Neural cell (in vitro differentiated cells): Measurements from ENCODE around the gene SLC4A8. TPM values are rescaled to one million over a fixed set of nuclear protein-coding genes. Genes with fewer than 3 reads are reported as not detected.

Source experiments
- H2AFZ ChIP-seq: fragments of 200-600, 300-800 bp; sonication (generic), shearing (Covaris generic); 2 replicates; pipeline ENCODE4 v1.6.0; 2014; ENCODE audit warnings: low read depth, mild to moderate bottlenecking, antibody characterized with exemption, low read length, moderate library complexity
- H3F3A ChIP-seq: fragments of 200-600 bp; shearing (Covaris generic); 2 replicates; pipeline ENCODE4 v1.6.1; 2016; ENCODE audit warnings: mild to moderate bottlenecking, moderate library complexity, mixed read lengths, antibody characterized with exemption, low read length; ENCODE audit not compliant: insufficient read depth, poor library complexity, severe bottlenecking
- H3K27ac ChIP-seq: fragments of 200-600, 300-800 bp; sonication (generic), shearing (Covaris generic); 2 replicates; pipeline ENCODE4 v1.5.1; 2014; ENCODE audit warnings: mild to moderate bottlenecking, low read length, moderate library complexity
- H3K27me3 ChIP-seq: fragments of 300-800, 200-600 bp; sonication (generic), shearing (Covaris generic); 2 replicates; pipeline ENCODE4 v1.6.0; 2014; ENCODE audit warnings: mild to moderate bottlenecking, low read depth, low read length, moderate library complexity; ENCODE audit not compliant: insufficient read depth
- H3K36me3 ChIP-seq: fragments of 300-800, 200-600 bp; sonication (generic), shearing (Covaris generic); 2 replicates; pipeline ENCODE4 v1.5.1; 2014; ENCODE audit warnings: mild to moderate bottlenecking, antibody characterized with exemption, low read length, moderate library complexity; ENCODE audit not compliant: insufficient read depth
- H3K4me2 ChIP-seq: fragments of 300-800, 200-600 bp; sonication (generic), shearing (Covaris generic); 2 replicates; pipeline ENCODE4 v1.6.0; 2014; ENCODE audit warnings: mild to moderate bottlenecking, low read length
- H3K4me3 ChIP-seq: fragments of 300-800, 200-600 bp; sonication (generic), shearing (Covaris generic); 2 replicates; pipeline ENCODE4 v1.5.1; 2014; ENCODE audit warnings: mild to moderate bottlenecking, low read length, moderate library complexity
- H3K79me2 ChIP-seq: fragments of 200-600 bp; shearing (Covaris generic); replicated peaks from 2 replicates; pipeline ENCODE4 v1.6.0; 2014; ENCODE audit warnings: mild to moderate bottlenecking, low read length, moderate library complexity; ENCODE audit not compliant: insufficient read depth
- H3K9ac ChIP-seq: fragments of 300-800, 200-600 bp; sonication (generic), shearing (Covaris generic); 2 replicates; pipeline ENCODE4 v1.6.1; 2016; ENCODE audit warnings: mild to moderate bottlenecking, low read length, mixed read lengths
- H3K9me2 ChIP-seq: fragments of 200-600 bp; shearing (Covaris generic); 2 replicates; pipeline ENCODE4 v1.6.1; 2016; ENCODE audit warnings: mild to moderate bottlenecking, low read length, mixed read lengths; ENCODE audit not compliant: insufficient read depth
- H3K9me3 ChIP-seq: fragments of 200-600, 300-800 bp; sonication (generic), shearing (Covaris generic); 2 replicates; pipeline ENCODE4 v1.6.1; 2016; ENCODE audit warnings: mild to moderate bottlenecking, mixed run types, low read length, moderate library complexity, mixed read lengths
- H4K20me1 ChIP-seq: fragments of 200-600 bp; shearing (Covaris generic); 2 replicates; pipeline ENCODE4 v1.6.1; 2016; ENCODE audit warnings: mild to moderate bottlenecking, mixed run types; ENCODE audit not compliant: insufficient read depth
- CTCF ChIP-seq: fragments of 450-650 bp; IDR thresholded peaks from 2 replicates; pipeline ENCODE4 v1.5.1; 2014; ENCODE audit warnings: antibody characterized with exemption, mild to moderate bottlenecking, moderate library complexity; ENCODE audit not compliant: poor library complexity, severe bottlenecking
- EP300 ChIP-seq: fragments of 450-650 bp; conservative IDR thresholded peaks from 2 replicates; pipeline ENCODE4 v1.6.1; 2014; ENCODE audit warnings: antibody characterized with exemption, mild to moderate bottlenecking, moderate library complexity; ENCODE audit not compliant: poor library complexity, severe bottlenecking
- EZH2 ChIP-seq: fragments of 200-600, 300-800 bp; shearing (Covaris generic), sonication (generic); IDR thresholded peaks from 2 replicates; pipeline ENCODE4 v1.6.1; 2014; ENCODE audit warnings: antibody characterized with exemption, low read length, borderline replicate concordance, mild to moderate bottlenecking; ENCODE audit not compliant: insufficient read depth, poor library complexity, severe bottlenecking
- MXI1 ChIP-seq: fragments of 450-650 bp; conservative IDR thresholded peaks from 2 replicates; pipeline ENCODE4 v1.6.1; 2014; ENCODE audit warnings: antibody characterized with exemption, mild to moderate bottlenecking; ENCODE audit not compliant: poor library complexity, severe bottlenecking
- POLR2AphosphoS5 ChIP-seq: IDR thresholded peaks from 2 replicates; pipeline ENCODE4 v1.6.1; 2012
- RAD21 ChIP-seq: fragments of 450-650 bp; conservative IDR thresholded peaks from 2 replicates; pipeline ENCODE4 v1.6.1; 2014; ENCODE audit warnings: antibody characterized with exemption, mild to moderate bottlenecking, moderate library complexity
- REST ChIP-seq: IDR thresholded peaks from 2 replicates; pipeline ENCODE4 v1.6.1; 2012; ENCODE audit warnings: borderline replicate concordance
- SMC3 ChIP-seq: fragments of 450-650 bp; conservative IDR thresholded peaks from 2 replicates; pipeline ENCODE4 v1.6.1; 2014; ENCODE audit warnings: antibody characterized with exemption, mild to moderate bottlenecking, moderate library complexity; ENCODE audit not compliant: poor library complexity
- TAF1 ChIP-seq: IDR thresholded peaks from 2 replicates; pipeline ENCODE4 v1.6.1; 2012; ENCODE audit warnings: low read depth
- polyA plus RNA-seq: library from polyadenylated mRNA; depleted of rRNA; stranded (reverse); fragments of >200 nt; gene quantifications from 2 replicates; pipeline ENCODE4 v1.2.3, GENCODE V29; 2014

SLC4A8 gene
- polyA plus RNA-seq, 1 donor from 2014 or later = 37.8 TPM

- Histone ChIP-seq H3K9ac (no peak overlapping the region), H3K27ac (no peak overlapping the region), H2AFZ (no peak overlapping the region), H3K4me2 (no peak overlapping the region), H4K20me1 (no peaks in the 10 kb centered on the region), H3K9me2 (no peaks in the 10 kb centered on the region), H3K9me3 (no peaks in the 10 kb centered on the region), H3F3A (no peaks in the 10 kb centered on the region), H3K36me3 (no peaks in the 10 kb centered on the region), H3K4me3 (no peak overlapping the region), H3K79me2 (no peaks in the 10 kb centered on the region), H3K27me3 (peaks cover 52% of the 10 kb centered on the region)
- TF ChIP-seq POLR2AphosphoS5 (no peak), EP300 (no peak), EZH2 (no peak), SMC3 (no peak), MXI1 (no peak), RAD21 (no peak), CTCF (no peak), REST (no peak), TAF1 (no peak)
Observed at GRCh38 chr12:51389302-51389999, 35.2 kb upstream of the SLC4A8 start.

GRCh38 chr12:51390457-51390856 lies 34.2 kb upstream of the SLC4A8 start:
- no peak for TF ChIP-seq CTCF
- no peak for TF ChIP-seq EZH2
- TF ChIP-seq TAF1 = no peak
- TF ChIP-seq REST = no peak
- TF ChIP-seq RAD21 = no peak
- no peak for TF ChIP-seq SMC3
- TF ChIP-seq POLR2AphosphoS5 = no peak
- no peak for TF ChIP-seq EP300
- TF ChIP-seq MXI1 = no peak
- Histone ChIP-seq H3K4me2 (no peak overlapping the region), H3K27ac (no peak overlapping the region), H3K9ac (no peak overlapping the region), H3K4me3 (no peak overlapping the region), H3F3A (no peaks in the 10 kb centered on the region), H3K27me3 (peaks cover 56% of the 10 kb centered on the region), H3K9me3 (no peaks in the 10 kb centered on the region), H3K36me3 (no peaks in the 10 kb centered on the region), H3K79me2 (no peaks in the 10 kb centered on the region), H4K20me1 (no peaks in the 10 kb centered on the region), H3K9me2 (no peaks in the 10 kb centered on the region), H2AFZ (no peak overlapping the region)
